K562 (cell line): ENCODE data around the gene HPS3. TPM values are rescaled to one million over a fixed set of nuclear protein-coding genes. Genes with fewer than 3 reads are reported as not detected.

Experiments used
- ATAC-seq: fragments of 200-7000 bp; cut with Tn5 transposase; 3 replicates; pipeline ENCODE4 v1.9.1; 2020; ENCODE audit warnings: moderate library complexity
- BruUV-seq: library from RNA; stranded (reverse); fragments of 400-500 nt; replicated peaks from 2 replicates; lab custom pipeline; 2021; lab: Mats Ljungman, UMichigan
- CTCF ChIA-PET: fragments of 300-600 bp; formaldehyde crosslinking; extraction: SDS; loops from one replicate; lab custom pipeline; 2021; ENCODE audit warnings: low intra/inter-chr PET ratio; lab: Yijun Ruan, JAX
- POLR2A ChIA-PET: fragments of 300-600, 350-650 bp; sonication (Branson Sonifier 250); formaldehyde crosslinking; extraction: SDS; loops from one replicate; lab custom pipeline; 2021; ENCODE audit warnings: antibody characterized with exemption, inconsistent platforms; lab: Yijun Ruan, JAX
- DNase-seq, 4 experiments: peaks; one replicate each; pipeline versions ENCODE4 v3.0.0 to v3.0.0-alpha.2; 2011 to 2018; ENCODE audit warnings: low spot score in 3 of 4, mixed read lengths in 3 of 4; ENCODE audit errors: extremely low read depth in 1 of 4
- FAIRE-seq: peaks from 2 replicates; lab custom pipeline; 2011; peaks lifted over from hg19 to GRCh38; lab: Jason Lieb, UNC
- H2AFZ ChIP-seq: 2 replicates; pipeline ENCODE4 v1.6.0; 2011; ENCODE audit warnings: low read depth, low read length, control low read depth, inconsistent platforms
- H3K27ac ChIP-seq: fragments of 200-600 bp; 3 replicates; pipeline ENCODE4 v1.8.0; 2011; ENCODE audit warnings: low read depth, mild to moderate bottlenecking, control low read depth, inconsistent platforms, low read length, moderate library complexity, mixed read lengths; ENCODE audit errors: extremely low read depth
- H3K27me3 ChIP-seq, 2 experiments: fragments of 300-600 bp in 1 of 2; 2 replicates in 1 of 2; 3 replicates in 1 of 2; pipeline versions ENCODE4 v1.6.0 to v1.8.0; 2011; ENCODE audit warnings: inconsistent platforms in 2 of 2, low read length in 2 of 2, mild to moderate bottlenecking in 1 of 2, mixed read lengths in 1 of 2, moderate library complexity in 1 of 2; ENCODE audit not compliant: control insufficient read depth in 2 of 2, insufficient read depth in 2 of 2
- H3K36me3 ChIP-seq: fragments of 300-600 bp; 3 replicates; pipeline ENCODE4 v1.8.0; 2011; ENCODE audit warnings: mild to moderate bottlenecking, low read length, inconsistent platforms; ENCODE audit not compliant: control insufficient read depth, insufficient read depth
- H3K4me1 ChIP-seq, 2 experiments: fragments of 200-600 bp in 1 of 2; replicated peaks in 1 of 2; 2 replicates in 1 of 2; 3 replicates in 1 of 2; pipeline versions ENCODE4 v1.5.1 to v1.8.0; 2011; ENCODE audit warnings: inconsistent platforms in 2 of 2, low read length in 2 of 2, mild to moderate bottlenecking in 1 of 2, mixed read lengths in 1 of 2, moderate library complexity in 1 of 2; ENCODE audit not compliant: control insufficient read depth in 2 of 2, insufficient read depth in 2 of 2
- H3K4me2 ChIP-seq: 2 replicates; pipeline ENCODE4 v1.6.1; 2011; ENCODE audit warnings: low read length, control low read depth, inconsistent platforms, mixed read lengths; ENCODE audit not compliant: insufficient read depth
- H3K4me3 ChIP-seq: fragments of 200-600 bp; sonication (generic), shearing (Covaris generic); 2 replicates; pipeline ENCODE4 v1.5.1; 2016; ENCODE audit warnings: control low read depth, inconsistent platforms
- H3K79me2 ChIP-seq: fragments of 200-600 bp; 3 replicates; pipeline ENCODE4 v1.8.0; 2011; ENCODE audit warnings: low read length, inconsistent platforms; ENCODE audit not compliant: control insufficient read depth, insufficient read depth
- H3K9ac ChIP-seq, 2 experiments: 2 replicates each; pipeline versions ENCODE4 v1.6.0 to v1.6.1; 2011; ENCODE audit warnings: low read depth in 2 of 2, low read length in 2 of 2, control low read depth in 1 of 2, inconsistent platforms in 1 of 2, mild to moderate bottlenecking in 1 of 2, mixed read lengths in 1 of 2; ENCODE audit not compliant: insufficient read depth in 1 of 2
- H3K9me1 ChIP-seq: one replicate; pipeline ENCODE4 v1.6.0; 2011; ENCODE audit warnings: inconsistent platforms, mild to moderate bottlenecking, low read length, moderate library complexity; ENCODE audit not compliant: control insufficient read depth, insufficient read depth
- H3K9me3 ChIP-seq: replicated peaks from 2 replicates; pipeline ENCODE4 v1.5.1; 2011; ENCODE audit warnings: low read depth, low read length, inconsistent platforms; ENCODE audit not compliant: control insufficient read depth, insufficient read depth
- H4K20me1 ChIP-seq: replicated peaks from 2 replicates; pipeline ENCODE4 v1.6.1; 2011; ENCODE audit warnings: low read length, inconsistent platforms, mixed read lengths; ENCODE audit not compliant: control insufficient read depth, insufficient read depth
- ATF2 ChIP-seq: sonication (generic); formaldehyde crosslinking; IDR thresholded peaks from 2 replicates; pipeline ENCODE4 v1.8.1; 2022; ENCODE audit warnings: missing genetic modification reagents
- BRD4 ChIP-seq: fragments of 200-600 bp; sonication (generic); IDR thresholded peaks from 2 replicates; pipeline ENCODE4 v1.6.1; 2017; ENCODE audit warnings: inconsistent platforms
- CGGBP1 ChIP-seq: fragments of 250-450 bp; sonication (Bioruptor Pico); IDR thresholded peaks from 2 replicates; pipeline ENCODE4 v1.9.0; 2021; ENCODE audit warnings: mild to moderate bottlenecking
- CTBP1 ChIP-seq: fragments of 450-650 bp; IDR thresholded peaks from 2 replicates; pipeline ENCODE4 v1.6.1; 2016; ENCODE audit warnings: borderline replicate concordance
- DMBX1 ChIP-seq: fragments of 250-450 bp; sonication (Bioruptor Pico); IDR thresholded peaks from 2 replicates; pipeline ENCODE4 v1.8.0; 2022; ENCODE audit warnings: inconsistent platforms, mild to moderate bottlenecking, moderate library complexity, borderline replicate concordance
- LARP7 ChIP-seq: fragments of 450-650 bp; IDR thresholded peaks from 2 replicates; pipeline ENCODE4 v1.6.1; 2016
- MEIS2 ChIP-seq: fragments of 450-650 bp; IDR thresholded peaks from 2 replicates; pipeline ENCODE4 v1.6.1; 2014; ENCODE audit warnings: mild to moderate bottlenecking; ENCODE audit not compliant: partially characterized antibody
- MXD1 ChIP-seq: fragments of 250-450 bp; sonication (Bioruptor Pico); IDR thresholded peaks from 2 replicates; pipeline ENCODE4 v1.8.0; 2021; ENCODE audit warnings: borderline replicate concordance, mild to moderate bottlenecking, moderate library complexity; ENCODE audit not compliant: poor library complexity, severe bottlenecking
- NCOA4 ChIP-seq: fragments of 450-650 bp; IDR thresholded peaks from 2 replicates; pipeline ENCODE4 v1.6.1; 2018; ENCODE audit warnings: mild to moderate bottlenecking; ENCODE audit not compliant: partially characterized antibody
- NFIC ChIP-seq: fragments of 450-650 bp; IDR thresholded peaks from 2 replicates; pipeline ENCODE4 v1.6.1; 2017; ENCODE audit warnings: mild to moderate bottlenecking, inconsistent platforms
- PBX2 ChIP-seq, 2 experiments: IDR thresholded peaks in 1 of 2; conservative IDR thresholded peaks in 1 of 2; 2 replicates each; pipeline ENCODE4 v1.6.1; 2016; ENCODE audit warnings: low read depth in 2 of 2, mild to moderate bottlenecking in 1 of 2, missing compliant biosample characterization in 1 of 2, missing genetic modification characterization in 1 of 2, moderate library complexity in 1 of 2
- PTBP1 ChIP-seq: fragments of 200-400 bp; formaldehyde crosslinking; IDR thresholded peaks from 2 replicates; pipeline ENCODE4 v1.6.1; 2017; ENCODE audit warnings: low read depth, low read length
- RB1 ChIP-seq: fragments of 450-650 bp; IDR thresholded peaks from 2 replicates; pipeline ENCODE4 v1.6.1; 2017; ENCODE audit warnings: low read depth, mild to moderate bottlenecking
- TARDBP ChIP-seq: fragments of 450-650 bp; IDR thresholded peaks from 2 replicates; pipeline ENCODE4 v1.6.1; 2016
- ZBTB26 ChIP-seq: fragments of 450-650 bp; formaldehyde crosslinking; IDR thresholded peaks from 2 replicates; pipeline ENCODE4 v1.4.0; 2022; ENCODE audit warnings: missing genetic modification characterization
- ZKSCAN1 ChIP-seq: fragments of 150-350 bp; IDR thresholded peaks from 2 replicates; pipeline ENCODE4 v1.6.1; 2016; ENCODE audit warnings: low read depth, low read length
- ZKSCAN3 ChIP-seq: fragments of 250-450 bp; sonication (Bioruptor Pico); IDR thresholded peaks from 2 replicates; pipeline ENCODE4 v1.4.0; 2020
- ZNF12 ChIP-seq: sonication (generic); formaldehyde crosslinking; IDR thresholded peaks from 2 replicates; pipeline ENCODE4 v1.4.0; 2020; ENCODE audit warnings: mild to moderate bottlenecking, missing genetic modification reagents
- ZNF717 ChIP-seq: fragments of 250-450 bp; sonication (Bioruptor Pico); IDR thresholded peaks from 2 replicates; pipeline ENCODE4 v1.5.0; 2021
- ZNF766 ChIP-seq: fragments of 200-800 bp; sonication (Bioruptor generic); conservative IDR thresholded peaks from 2 replicates; pipeline ENCODE4 v1.6.1; 2016; ENCODE audit warnings: missing genetic modification characterization, missing compliant biosample characterization
- WGBS: fragments of 100-300 bp; shearing (Covaris generic); methylation state at CpG from one replicate; pipeline ENCODE4 v1.1.6; 2016; ENCODE audit warnings: low coverage, mixed read lengths; ENCODE audit not compliant: insufficient coverage; ENCODE audit errors: missing lambda C conversion rate; 5-methylcytosine and 5-hydroxymethylcytosine counted together
- in situ Hi-C: fragments of 300-500 bp; cut with MboI; formaldehyde crosslinking; loops from 4 replicates; pipeline ENCODE4 v1.15.0; 2018; ENCODE audit warnings: inconsistent platforms, mixed read lengths
- intact Hi-C: fragments of 100-400 bp; cut with micrococcal nuclease; formaldehyde crosslinking; loops from 2 replicates; pipeline ENCODE4 v1.14.2; 2022
- polyA plus RNA-seq, 8 experiments: library from polyadenylated mRNA; depleted of rRNA in 4 of 8; stranded (reverse) in 5 of 8; unstranded in 3 of 8; fragments of >200 nt; fragmentation: Nextera tagmentation in 2 of 8; fragmentation: Illumina TruSeq in 1 of 8; extraction: Ambion mirVana in 2 of 8; extraction: Trizol in 1 of 8; gene quantifications; 2 replicates each; pipeline versions ENCODE4 v1.2.1 to v1.2.3, GENCODE V29; 2011 to 2014; ENCODE audit warnings: inconsistent platforms in 1 of 8, missing spikeins in 1 of 8
- total RNA-seq, 7 experiments: library from RNA; depleted of rRNA in 6 of 7; stranded (reverse); fragments of >200 nt in 6 of 7; fragmentation: Illumina TruSeq in 2 of 7; extraction: Trizol in 2 of 7; gene quantifications; 2 replicates each; pipeline versions ENCODE4 v1.2.1 to v1.2.3, GENCODE V29; 2011 to 2021; ENCODE audit warnings: low replicate concordance in 1 of 7

HPS3 gene
- total and polyA plus RNA-seq, 9 of the 15 experiments (the other 6 are each of a cell fraction or from before 2014, with no cell fraction given), result 1.2 to 11.3 (median 7.6) TPM

GRCh38 chr3:149199474-149199873 is 70.0 kb downstream of the HPS3 start:
- Histone ChIP-seq H3K4me2 (no peak overlapping the region), H3K9me1 (no peaks in the 10 kb centered on the region), H3K36me3 (no peaks in the 10 kb centered on the region), H4K20me1 (no peaks in the 10 kb centered on the region), H3K4me3 (no peak overlapping the region), H3K27me3 (peaks cover 15 to 23% of the 10 kb centered on the region in 2 experiments; a peak in 4 of 5 replicates), H3K9ac (no peak overlapping the region), H2AFZ (no peak overlapping the region), H3K79me2 (no peaks in the 10 kb centered on the region), H3K9me3 (no peaks in the 10 kb centered on the region), H3K4me1 (no peaks in the 10 kb centered on the region; a peak in 1 of 5 replicates), H3K27ac (no peak overlapping the region)
- 2% methylated on average over 4 of the region's 4 CpGs for WGBS
- FAIRE-seq, result no peak
- intact Hi-C loops (no loop called here), in situ Hi-C loops (no loop called here)
- BruUV-seq, result no TSS peak
- no peak for ATAC-seq
- ChIA-PET POLR2A (no interaction called here), CTCF (no interaction called here)
- no peak for DNase-seq
- peak; percentile 62 for TF ChIP-seq MEIS2
- no peak for TF ChIP-seq ZNF717 (CRISPR knock-in tag)
- TF ChIP-seq ATF2, result no peak
- TF ChIP-seq BRD4, result no peak
- no peak for TF ChIP-seq DMBX1
- TF ChIP-seq NFIC, result peak; percentile 75
- no peak for TF ChIP-seq LARP7
- no peak for TF ChIP-seq PBX2 (CRISPR knock-in tag; IDR thresholded peaks at IDR 0.05; ENCODE audit: low read depth)
- peak; percentile 50 for TF ChIP-seq PBX2 (tag; conservative IDR thresholded peaks at IDR 0.05; ENCODE audit: low read depth)
- TF ChIP-seq RB1, result no peak
- TF ChIP-seq ZNF12 (CRISPR knock-in tag), result no peak
- TF ChIP-seq ZNF766 (CRISPR knock-in tag), result peak; percentile 83
- TF ChIP-seq ZBTB26 (CRISPR knock-in tag), result no peak
- no peak for TF ChIP-seq CTBP1
- TF ChIP-seq PTBP1, result no peak
- TF ChIP-seq ZKSCAN3, result no peak
- TF ChIP-seq TARDBP, result no peak
- no peak for TF ChIP-seq ZKSCAN1
- no peak for TF ChIP-seq CGGBP1 (CRISPR knock-in tag)
- TF ChIP-seq MXD1 (CRISPR knock-in tag), result no peak
- TF ChIP-seq NCOA4, result no peak
